ENCODE results near the gene KCNJ1.

DNA sequence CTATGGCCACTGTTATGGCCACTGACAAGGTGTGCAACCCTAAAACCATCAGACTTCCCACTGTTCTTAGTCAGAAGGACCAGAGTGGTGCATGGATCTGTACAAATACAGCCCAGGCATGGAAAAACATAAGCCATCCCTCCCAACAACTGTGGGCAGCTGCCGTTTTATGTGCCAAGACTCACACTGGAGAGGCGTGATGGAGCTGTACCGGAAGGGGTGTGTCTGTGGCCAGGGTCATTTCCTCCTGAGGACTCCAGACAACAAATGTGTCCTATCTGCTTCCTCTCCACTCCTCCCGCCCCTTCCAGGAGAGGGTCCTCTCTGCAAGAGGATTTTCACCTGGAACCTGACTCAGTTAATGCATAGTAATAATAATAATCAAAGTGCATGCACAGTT is 29.5 kb downstream of the KCNJ1 start:
- TF ChIP-seq POLR2A (IDR thresholded peaks at IDR 0.05; ENCODE audit: low read depth, low read length) = peak; percentile 61
- no peak for TF ChIP-seq MYC (IDR thresholded peaks at IDR 0.05; ENCODE audit: low read depth, low read length)
- no peak for TF ChIP-seq CTCF (IDR thresholded peaks at IDR 0.05; ENCODE audit: extremely low read depth in 1 of 2, insufficient read depth in 1 of 2, low read depth in 1 of 2, low read length in 2 of 2)
